HepG2 (cell line): Measurements from ENCODE around the gene CNTRL. TPM values are rescaled to one million over a fixed set of nuclear protein-coding genes. Genes with fewer than 3 reads are reported as not detected.

ENCODE experiments used
- ATAC-seq: fragments of 200-7000 bp; cut with Tn5 transposase; 3 replicates; pipeline ENCODE4 v1.9.1; 2020; ENCODE audit warnings: mild to moderate bottlenecking, moderate library complexity
- BruUV-seq: library from RNA; stranded (reverse); fragments of 400-500 nt; replicated peaks from 2 replicates; lab custom pipeline; 2021; lab: Mats Ljungman, UMichigan
- CTCF ChIA-PET: fragments of 300-600 bp; formaldehyde crosslinking; extraction: SDS; loops from one replicate; lab custom pipeline; 2021; ENCODE audit warnings: low total read pairs, inconsistent platforms, low intra/inter-chr PET ratio; lab: Yijun Ruan, JAX
- POLR2A ChIA-PET: fragments of 350-600 bp; sonication (Branson Sonifier 250); formaldehyde crosslinking; loops from one replicate; lab custom pipeline; 2020; ENCODE audit warnings: antibody characterized with exemption, inconsistent platforms; lab: Yijun Ruan, JAX
- DNase-seq: peaks from one replicate; pipeline ENCODE4 v3.0.0-alpha.2; 2015; ENCODE audit warnings: low spot score
- FAIRE-seq: peaks from 3 replicates; lab custom pipeline; 2011; peaks lifted over from hg19 to GRCh38; lab: Jason Lieb, UNC
- H2AFZ ChIP-seq: one replicate; pipeline ENCODE4 v1.6.1; 2011; ENCODE audit warnings: low read length, inconsistent platforms
- H3K27ac ChIP-seq: fragments of 300-600 bp; 3 replicates; pipeline ENCODE4 v1.8.0; 2011; ENCODE audit warnings: mixed run types, mild to moderate bottlenecking, mixed read lengths, low read length, inconsistent platforms; ENCODE audit not compliant: insufficient read depth; ENCODE audit errors: extremely low read length
- H3K27me3 ChIP-seq, 2 experiments: fragments of 200-600 bp in 1 of 2; 2 replicates in 1 of 2; 3 replicates in 1 of 2; pipeline versions ENCODE4 v1.6.0 to v1.8.0; 2011; ENCODE audit warnings: low read length in 2 of 2, mild to moderate bottlenecking in 2 of 2, moderate library complexity in 2 of 2, inconsistent platforms in 1 of 2; ENCODE audit not compliant: insufficient read depth in 2 of 2, control insufficient read depth in 1 of 2
- H3K36me3 ChIP-seq, 2 experiments: fragments of 200-600 bp in 1 of 2; replicated peaks in 1 of 2; 2 replicates in 1 of 2; 3 replicates in 1 of 2; pipeline versions ENCODE4 v1.5.1 to v1.8.0; 2011; ENCODE audit warnings: low read length in 2 of 2, inconsistent platforms in 1 of 2; ENCODE audit not compliant: insufficient read depth in 2 of 2, control insufficient read depth in 1 of 2
- H3K4me1 ChIP-seq: 2 replicates; pipeline ENCODE4 v1.5.1; 2012; ENCODE audit warnings: low read length, inconsistent platforms; ENCODE audit not compliant: insufficient read depth
- H3K4me2 ChIP-seq: 2 replicates; pipeline ENCODE4 v1.6.0; 2011; ENCODE audit warnings: low read depth, low read length, inconsistent platforms
- H3K4me3 ChIP-seq, 3 experiments: fragments of 200-600 bp in 1 of 3; sonication (generic), shearing (Covaris generic) in 1 of 3; replicated peaks in 1 of 3; 2 replicates each; pipeline ENCODE4 v1.5.1; 2011 to 2016; ENCODE audit warnings: low read length in 3 of 3, inconsistent platforms in 2 of 3, low read depth in 2 of 3, mild to moderate bottlenecking in 2 of 3, control low read depth in 1 of 3, mixed read lengths in 1 of 3; ENCODE audit not compliant: insufficient read depth in 1 of 3
- H3K79me2 ChIP-seq: one replicate; pipeline ENCODE4 v1.6.1; 2011; ENCODE audit warnings: low read length, inconsistent platforms; ENCODE audit not compliant: insufficient read depth
- H3K9ac ChIP-seq: 2 replicates; pipeline ENCODE4 v1.6.0; 2011; ENCODE audit warnings: mild to moderate bottlenecking, low read depth, low read length, inconsistent platforms; ENCODE audit not compliant: insufficient read depth
- H3K9me3 ChIP-seq: 2 replicates; pipeline ENCODE4 v1.5.1; 2012; ENCODE audit warnings: mild to moderate bottlenecking, low read length
- H4K20me1 ChIP-seq: 2 replicates; pipeline ENCODE4 v1.6.0; 2011; ENCODE audit warnings: inconsistent platforms, mild to moderate bottlenecking, low read length, moderate library complexity; ENCODE audit not compliant: insufficient read depth
- ARNT2 ChIP-seq: sonication (generic); formaldehyde crosslinking; IDR thresholded peaks from 2 replicates; pipeline ENCODE4 v1.8.0; 2022; ENCODE audit warnings: mild to moderate bottlenecking, low read depth, missing genetic modification reagents, moderate library complexity
- ETV5 ChIP-seq: IDR thresholded peaks from 2 replicates; pipeline ENCODE4 v1.6.1; 2018; ENCODE audit warnings: missing biosample characterization, missing genetic modification reagents, inconsistent platforms, borderline replicate concordance
- GABPA ChIP-seq, 2 experiments: IDR thresholded peaks; 2 replicates each; pipeline ENCODE4 v1.6.1; 2011 to 2016; ENCODE audit warnings: low read depth in 2 of 2, low read length in 1 of 2, missing biosample characterization in 1 of 2, missing genetic modification characterization in 1 of 2
- NFKBIZ ChIP-seq: IDR thresholded peaks from 2 replicates; pipeline ENCODE4 v1.6.1; 2018; ENCODE audit warnings: missing genetic modification reagents, missing compliant biosample characterization
- PITX1 ChIP-seq: sonication (generic); formaldehyde crosslinking; IDR thresholded peaks from 2 replicates; pipeline ENCODE4 v1.5.1; 2020; ENCODE audit warnings: mild to moderate bottlenecking, missing genetic modification reagents
- TFAP4 ChIP-seq: sonication (generic); IDR thresholded peaks from 2 replicates; pipeline ENCODE4 v1.6.1; 2016; ENCODE audit warnings: low read depth, borderline replicate concordance
- ZBTB4 ChIP-seq: sonication (generic); formaldehyde crosslinking; IDR thresholded peaks from 2 replicates; pipeline ENCODE4 v1.4.0; 2020; ENCODE audit warnings: missing genetic modification reagents, mild to moderate bottlenecking, borderline replicate concordance
- ZFP37 ChIP-seq: sonication (generic); formaldehyde crosslinking; IDR thresholded peaks from 2 replicates; pipeline ENCODE4 v1.4.0; 2020; ENCODE audit warnings: missing genetic modification reagents, borderline replicate concordance
- ZMYM2 ChIP-seq: sonication (generic); formaldehyde crosslinking; IDR thresholded peaks from 2 replicates; pipeline ENCODE4 v1.8.0; 2022; ENCODE audit warnings: mild to moderate bottlenecking, missing genetic modification reagents
- ZMYM4 ChIP-seq: sonication (generic); formaldehyde crosslinking; IDR thresholded peaks from 2 replicates; pipeline ENCODE4 v1.8.1; 2023; ENCODE audit warnings: mild to moderate bottlenecking, missing genetic modification reagents
- ZNF232 ChIP-seq: sonication (generic); formaldehyde crosslinking; IDR thresholded peaks from 2 replicates; pipeline ENCODE4 v1.4.0; 2020; ENCODE audit warnings: missing genetic modification reagents, borderline replicate concordance
- WGBS: methylation state at CpG from one replicate; pipeline ENCODE4 v1.1.6; 2017; ENCODE audit warnings: low lambda C conversion rate; 5-methylcytosine and 5-hydroxymethylcytosine counted together
- in situ Hi-C: cut with HindIII; loops from 2 replicates; pipeline ENCODE4 v1.10.0; 2017; ENCODE audit warnings: low pct_unique_long_range_greater_than_20kb; ENCODE audit not compliant: extremely low pct_ligation_motif_present
- intact Hi-C: fragments of 100-400 bp; cut with micrococcal nuclease; formaldehyde crosslinking; loops from one replicate; pipeline ENCODE4 v1.10.0; 2022; ENCODE audit not compliant: unreplicated experiment
- polyA plus RNA-seq, 8 experiments: library from polyadenylated mRNA; depleted of rRNA in 3 of 8; stranded (reverse) in 7 of 8; unstranded in 1 of 8; fragments of >200 nt; fragmentation: Illumina TruSeq in 4 of 8; extraction: Trizol in 4 of 8; gene quantifications; 2 replicates each; pipeline versions ENCODE4 v1.2.1 to v1.2.3, GENCODE V29; 2011 to 2016; ENCODE audit warnings: low read depth in 4 of 8, missing spikeins in 1 of 8, mixed read lengths in 1 of 8; ENCODE audit not compliant: insufficient read depth in 1 of 8
- total RNA-seq, 5 experiments: library from RNA; depleted of rRNA; stranded (reverse); fragments of >200 nt; fragmentation: Illumina TruSeq; extraction: Trizol; gene quantifications; 2 replicates each; pipeline ENCODE4 v1.2.3, GENCODE V29; 2016; ENCODE audit warnings: low read depth in 1 of 5
- TF ChIP-seq, protein P1 (sequence below): sonication (generic); formaldehyde crosslinking; IDR thresholded peaks from 2 replicates; pipeline ENCODE4 v1.5.0; 2020; ENCODE audit warnings: mild to moderate bottlenecking, missing genetic modification reagents

Gene CNTRL
- total and polyA plus RNA-seq, 2 of the 13 experiments (the other 11 are each of a cell fraction or from before 2014, with no cell fraction given), result 7.5 to 11.8 TPM

GRCh38 chr9:121199921-121200320, 125.2 kb downstream of the CNTRL start:
- peak overlapping the region; percentile 81 for H3K27ac ChIP-seq
- H3K4me2 ChIP-seq, result peak overlapping the region; percentile 89
- no peak overlapping the region for H2AFZ ChIP-seq
- FAIRE-seq (no peak), DNase-seq (no peak), ATAC-seq (no peak)
- WGBS, result 26% methylated on average over 2 of the region's 2 CpGs
- in situ Hi-C loops (no loop called here), intact Hi-C loops (loop anchor here (5.0 kb wide), 1 partner anchor 68 kb away; no protein-coding TSS in a partner anchor)
- peaks cover 70% of the 10 kb centered on the region for H3K79me2 ChIP-seq
- H3K4me3 ChIP-seq, result peak overlapping the region; percentile 88 to 93 (median 91); a peak in 5 of 6 replicates
- no peaks in the 10 kb centered on the region; a peak in 1 of 5 replicates for H3K27me3 ChIP-seq
- no peaks in the 10 kb centered on the region for H3K36me3 ChIP-seq
- ChIA-PET POLR2A (no interaction called here), CTCF (no interaction called here)
- peaks cover 77% of the 10 kb centered on the region for H3K4me1 ChIP-seq
- TF ChIP-seq PITX1 (CRISPR knock-in tag) (no peak), ARNT2 (CRISPR knock-in tag) (no peak), GABPA (IDR thresholded peaks at IDR 0.05; ENCODE audit: low read depth, low read length) (no peak), GABPA (CRISPR knock-in tag; IDR thresholded peaks at IDR 0.05; ENCODE audit: low read depth) (no peak), ZMYM4 (CRISPR knock-in tag) (no peak), TFAP4 (no peak), ETV5 (CRISPR knock-in tag) (no peak), ZFP37 (CRISPR knock-in tag) (no peak), NFKBIZ (no peak), ZMYM2 (CRISPR knock-in tag) (no peak), ZBTB4 (no peak), ZNF232 (no peak)
- TF ChIP-seq, protein P1, sequence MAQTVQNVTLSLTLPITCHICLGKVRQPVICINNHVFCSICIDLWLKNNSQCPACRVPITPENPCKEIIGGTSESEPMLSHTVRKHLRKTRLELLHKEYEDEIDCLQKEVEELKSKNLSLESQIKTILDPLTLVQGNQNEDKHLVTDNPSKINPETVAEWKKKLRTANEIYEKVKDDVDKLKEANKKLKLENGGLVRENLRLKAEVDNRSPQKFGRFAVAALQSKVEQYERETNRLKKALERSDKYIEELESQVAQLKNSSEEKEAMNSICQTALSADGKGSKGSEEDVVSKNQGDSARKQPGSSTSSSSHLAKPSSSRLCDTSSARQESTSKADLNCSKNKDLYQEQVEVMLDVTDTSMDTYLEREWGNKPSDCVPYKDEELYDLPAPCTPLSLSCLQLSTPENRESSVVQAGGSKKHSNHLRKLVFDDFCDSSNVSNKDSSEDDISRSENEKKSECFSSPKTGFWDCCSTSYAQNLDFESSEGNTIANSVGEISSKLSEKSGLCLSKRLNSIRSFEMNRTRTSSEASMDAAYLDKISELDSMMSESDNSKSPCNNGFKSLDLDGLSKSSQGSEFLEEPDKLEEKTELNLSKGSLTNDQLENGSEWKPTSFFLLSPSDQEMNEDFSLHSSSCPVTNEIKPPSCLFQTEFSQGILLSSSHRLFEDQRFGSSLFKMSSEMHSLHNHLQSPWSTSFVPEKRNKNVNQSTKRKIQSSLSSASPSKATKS, result no peak
- H4K20me1 ChIP-seq, result peaks cover 58% of the 10 kb centered on the region
- H3K9ac ChIP-seq, result peak overlapping the region; percentile 91
- BruUV-seq, result no TSS peak
- H3K9me3 ChIP-seq, result no peaks in the 10 kb centered on the region
